GM19463 (cell line): ENCODE results near the gene MAD1L1.

Experiments used
- ATAC-seq: cut with Tn5 transposase; IDR thresholded peaks from one replicate; pipeline ENCODE4 v1.9.1; 2021; ENCODE audit warnings: mild to moderate bottlenecking, moderate library complexity; ENCODE audit not compliant: unreplicated experiment

The MAD1L1 gene

DNA sequence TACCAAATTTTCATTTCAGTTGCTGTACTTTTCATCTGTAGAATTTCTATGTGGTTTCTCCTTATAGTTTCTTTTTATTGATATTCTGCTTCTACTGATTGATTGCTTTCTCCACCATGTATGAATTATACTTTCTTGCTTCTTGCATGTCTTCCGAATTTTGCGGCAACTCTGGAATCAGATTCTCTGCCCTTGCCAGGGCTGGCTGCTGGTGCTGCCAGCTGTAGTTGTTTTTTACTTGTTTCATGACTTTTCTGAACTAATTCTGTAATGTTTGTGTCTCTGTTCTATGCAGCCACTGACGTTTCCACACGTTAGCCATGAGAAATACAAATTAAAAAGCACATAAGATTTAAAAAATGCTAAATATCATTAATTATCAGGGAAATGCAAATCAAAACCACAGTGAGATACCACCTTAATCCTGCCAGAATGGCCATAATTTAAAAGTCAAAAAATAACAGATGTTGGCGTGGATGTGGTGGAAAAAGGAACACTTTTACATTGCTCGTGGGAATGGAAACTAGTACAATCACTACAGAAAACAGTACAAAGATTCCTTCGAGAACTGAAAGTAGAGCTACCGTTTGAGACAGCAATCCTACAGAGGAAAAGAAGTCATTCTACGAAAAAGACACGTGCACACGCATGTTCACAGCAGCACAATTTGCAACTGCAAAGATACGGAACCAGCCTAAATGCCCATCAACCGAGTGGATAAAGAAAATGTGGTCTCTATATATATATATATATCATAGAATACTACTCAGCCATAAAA, 51.5 kb downstream of the MAD1L1 start:
- ATAC-seq, result no peak

DNA sequence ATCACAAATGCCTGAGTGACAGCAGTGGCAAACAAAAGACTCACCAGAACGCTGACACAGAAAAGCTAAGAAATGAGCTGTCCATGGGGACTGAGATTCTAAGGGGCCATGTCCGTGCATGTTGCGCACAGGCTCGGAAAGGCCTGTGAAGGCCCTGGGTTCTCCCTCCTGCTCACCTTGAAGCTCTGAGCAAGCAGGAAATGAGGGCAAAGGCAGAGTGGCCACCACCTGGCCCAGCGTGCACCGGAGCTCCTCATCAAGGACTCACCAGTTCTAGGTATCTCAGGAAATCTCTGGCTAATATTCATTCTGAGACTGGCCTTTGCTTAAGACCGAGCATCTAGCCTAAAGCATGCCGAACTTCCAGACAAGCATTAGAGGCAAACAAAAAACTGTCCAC, 52.7 kb downstream of the MAD1L1 start:
- no peak for ATAC-seq

DNA sequence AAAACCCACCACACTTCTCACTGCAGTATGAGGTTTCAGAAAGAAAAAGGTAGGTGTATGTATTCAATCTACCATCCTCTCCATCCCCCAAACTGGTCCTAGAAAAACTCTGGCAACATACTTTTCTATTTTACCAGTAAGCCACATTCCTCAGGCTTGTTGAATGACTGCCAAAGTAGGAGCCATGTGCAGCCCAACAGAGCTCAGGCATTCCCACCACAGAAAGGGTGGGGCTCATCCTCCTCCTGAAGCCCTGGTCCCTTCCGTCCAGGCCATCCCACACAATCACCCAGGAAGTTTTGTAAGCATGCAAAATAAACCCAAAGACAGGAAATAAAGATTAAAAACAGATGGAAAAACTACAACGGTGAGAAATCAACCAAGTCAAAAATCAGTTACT, 57.2 kb downstream of the MAD1L1 start:
- no peak for ATAC-seq

DNA sequence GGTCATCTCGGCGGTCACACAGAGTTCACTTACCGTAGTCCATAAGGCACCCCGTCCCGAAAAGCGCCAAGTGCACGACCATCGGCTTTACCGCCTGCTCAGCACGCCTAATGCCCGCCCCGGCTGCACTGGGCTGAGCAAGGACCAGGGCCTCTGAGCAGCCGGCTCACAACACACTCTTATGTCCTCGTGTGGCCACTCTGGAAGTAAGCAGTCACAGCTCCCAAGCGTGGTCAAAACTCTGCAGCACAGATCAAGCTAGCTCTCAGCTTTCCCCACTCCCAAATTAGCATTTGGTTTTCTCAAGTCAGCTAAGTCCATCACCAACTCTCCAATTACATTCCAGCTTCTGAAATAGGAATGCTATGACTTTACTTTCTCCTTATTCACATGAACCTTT, 57.7 kb downstream of the MAD1L1 start:
- ATAC-seq, result no peak

DNA sequence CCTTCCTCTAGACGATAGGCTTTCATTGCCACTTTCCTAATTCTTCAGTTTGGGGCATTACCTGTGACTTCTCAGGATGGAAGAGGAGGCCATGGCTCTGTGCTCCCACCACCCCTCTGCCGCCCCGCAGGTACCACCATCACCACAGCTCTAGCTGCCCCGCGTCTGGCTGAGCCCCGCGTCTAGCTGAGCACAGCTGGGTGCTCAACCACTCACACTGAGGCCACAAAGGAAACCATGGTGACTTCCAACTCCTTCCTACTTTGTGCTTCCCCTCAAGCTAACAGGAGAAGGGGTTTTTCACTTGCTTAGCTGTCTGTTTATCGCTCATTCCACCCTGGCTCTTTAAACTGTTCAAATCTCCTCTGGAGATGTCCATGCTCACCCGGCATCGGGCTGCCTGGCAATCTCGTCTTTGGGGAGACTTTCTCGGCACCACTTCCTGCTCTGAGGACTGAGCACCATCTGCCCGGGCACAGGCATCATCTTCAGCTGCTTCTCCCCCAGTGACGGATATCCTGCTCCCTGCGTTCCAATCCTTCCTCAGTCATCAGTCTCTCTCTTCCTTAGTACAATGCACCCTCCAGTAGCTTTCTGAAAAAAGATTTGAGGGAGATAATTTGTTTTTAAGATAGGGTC, 59.4 kb downstream of the MAD1L1 start:
- no peak for ATAC-seq

DNA sequence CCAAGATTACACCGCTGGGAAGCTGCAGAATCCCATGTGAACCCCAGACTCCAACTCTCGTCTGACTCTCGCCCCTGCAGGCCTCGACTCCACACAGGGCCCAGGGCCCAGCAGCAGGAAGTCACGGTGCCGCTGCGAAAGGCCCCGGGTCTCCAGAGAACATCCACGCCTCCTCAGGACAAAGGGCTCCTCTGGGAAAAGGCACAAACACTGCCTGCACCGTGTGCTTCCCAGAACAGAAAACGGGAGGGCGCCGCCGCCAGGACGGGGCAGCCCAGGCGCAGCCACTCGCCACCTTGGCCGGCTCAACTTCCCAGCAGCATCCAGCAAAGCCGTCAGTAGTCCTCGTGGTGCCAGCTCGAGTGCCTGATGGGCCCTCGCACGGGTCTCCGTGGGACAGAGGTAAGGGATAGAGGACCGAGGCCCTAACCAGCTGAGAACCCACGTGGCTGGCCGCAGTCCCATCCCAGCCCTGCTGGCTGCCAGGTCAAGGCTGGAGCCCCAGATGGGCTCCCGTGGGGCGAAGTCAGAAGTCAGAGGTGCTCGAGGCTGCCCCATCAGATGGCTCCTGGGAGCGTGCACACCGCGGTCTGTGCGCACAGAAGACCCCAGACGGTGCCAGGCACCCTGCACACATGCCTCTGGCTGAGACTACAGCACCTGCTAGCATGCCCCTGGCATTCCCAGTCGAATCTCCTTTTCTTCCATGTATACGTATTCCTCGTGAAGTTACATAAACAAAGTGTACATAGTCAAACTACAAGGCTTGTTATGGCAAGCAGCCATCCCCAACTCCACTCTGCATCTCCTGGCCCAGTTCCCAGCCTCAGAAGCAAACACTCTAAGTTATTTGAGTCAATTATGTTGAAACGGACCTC, 60.2 kb downstream of the MAD1L1 start:
- ATAC-seq, result no peak

DNA sequence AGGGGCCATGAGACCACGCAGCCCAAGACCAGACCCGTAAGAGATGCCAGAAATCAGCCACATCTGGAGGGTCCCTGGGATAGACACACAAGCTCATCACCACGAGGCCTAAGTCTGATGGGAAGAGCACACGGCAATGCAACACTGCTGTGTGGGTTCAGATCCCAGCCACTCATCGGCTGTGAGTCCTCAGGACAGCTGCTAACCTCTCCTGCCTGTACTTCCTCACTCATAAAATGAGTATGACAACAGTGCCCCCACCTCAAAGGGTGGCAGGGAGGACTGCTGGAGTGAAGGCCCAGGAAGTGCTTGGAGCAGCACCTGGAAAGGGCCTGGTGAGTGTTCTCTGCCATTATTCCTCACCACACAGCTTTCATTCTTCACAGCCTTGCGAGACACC, 60.9 kb downstream of the MAD1L1 start:
- ATAC-seq, result no peak

DNA sequence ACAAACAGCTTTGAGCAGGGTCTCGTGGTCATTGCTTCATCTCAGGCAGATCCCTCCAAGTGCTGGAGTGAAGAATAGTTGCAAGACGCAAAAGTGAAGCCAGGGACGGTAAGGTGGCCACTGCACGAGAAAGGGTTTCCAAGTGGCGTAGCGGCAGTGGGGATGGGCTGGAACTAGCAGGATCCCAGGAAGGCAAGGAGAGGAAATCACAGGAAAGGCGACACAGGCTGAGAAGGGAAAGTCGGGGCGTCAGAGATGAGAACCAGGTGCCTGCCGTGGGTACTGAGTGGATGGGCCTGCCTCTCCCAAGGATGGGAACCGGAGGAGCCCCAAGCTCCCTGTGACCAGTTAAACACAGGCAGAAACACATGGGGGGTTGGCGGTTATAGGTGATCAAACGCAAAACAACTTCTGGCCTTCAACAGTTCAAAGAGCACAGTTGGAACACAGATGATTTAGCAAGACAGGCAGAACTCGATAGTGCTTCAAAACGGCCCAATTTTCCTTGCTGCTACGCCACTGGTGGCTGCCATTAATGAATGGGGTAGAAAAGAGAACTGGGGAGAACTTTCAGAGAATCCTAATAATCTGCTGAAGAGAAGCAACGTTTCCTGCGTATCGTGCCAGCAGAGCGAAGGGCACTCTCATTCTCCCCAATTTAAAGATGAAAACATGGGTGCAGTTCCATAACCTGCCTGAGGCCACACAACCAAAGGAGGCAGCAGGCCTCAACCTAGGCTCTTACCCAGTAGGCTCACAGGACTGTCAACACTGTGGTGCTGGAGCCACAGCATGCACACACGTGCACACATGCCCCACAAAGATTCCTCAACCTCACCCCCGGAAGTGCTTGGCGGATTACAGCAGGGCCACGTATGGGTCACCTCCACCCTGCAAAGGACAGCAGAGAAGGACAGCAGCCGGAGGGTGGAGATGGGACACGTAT, 61.9 kb downstream of the MAD1L1 start:
- ATAC-seq, result no peak

DNA sequence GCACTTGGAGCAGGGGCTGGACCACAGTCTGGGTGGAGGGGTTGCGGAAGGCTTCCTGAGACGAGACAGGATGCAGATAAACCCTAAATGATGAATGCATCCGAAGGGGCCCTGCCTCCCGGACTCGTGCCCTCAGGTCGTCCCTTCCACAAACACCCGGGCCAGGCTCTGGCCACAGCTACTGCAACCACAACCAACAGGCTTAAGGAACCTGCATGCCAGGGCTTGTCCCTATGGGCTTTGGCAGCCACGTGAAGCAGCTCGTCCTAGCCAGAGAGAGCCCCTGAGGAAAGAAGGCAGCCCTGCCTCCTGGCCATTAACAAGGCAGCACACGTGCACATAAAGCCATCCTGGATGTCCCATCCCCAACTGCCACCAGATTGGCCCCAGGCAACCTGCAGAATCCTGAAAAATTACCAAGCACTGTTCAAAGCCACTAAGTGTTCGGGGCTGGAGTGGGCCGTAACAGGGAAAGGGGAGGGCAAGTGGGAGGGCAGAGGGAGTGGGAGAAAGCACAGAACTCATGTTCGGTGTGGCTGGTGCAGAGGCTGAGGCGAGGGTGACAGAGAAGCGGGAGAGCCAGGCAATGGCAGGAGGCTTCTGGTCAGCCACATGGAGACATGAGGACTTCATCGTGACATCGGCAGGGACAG, 62.7 kb downstream of the MAD1L1 start:
- ATAC-seq, result no peak

DNA sequence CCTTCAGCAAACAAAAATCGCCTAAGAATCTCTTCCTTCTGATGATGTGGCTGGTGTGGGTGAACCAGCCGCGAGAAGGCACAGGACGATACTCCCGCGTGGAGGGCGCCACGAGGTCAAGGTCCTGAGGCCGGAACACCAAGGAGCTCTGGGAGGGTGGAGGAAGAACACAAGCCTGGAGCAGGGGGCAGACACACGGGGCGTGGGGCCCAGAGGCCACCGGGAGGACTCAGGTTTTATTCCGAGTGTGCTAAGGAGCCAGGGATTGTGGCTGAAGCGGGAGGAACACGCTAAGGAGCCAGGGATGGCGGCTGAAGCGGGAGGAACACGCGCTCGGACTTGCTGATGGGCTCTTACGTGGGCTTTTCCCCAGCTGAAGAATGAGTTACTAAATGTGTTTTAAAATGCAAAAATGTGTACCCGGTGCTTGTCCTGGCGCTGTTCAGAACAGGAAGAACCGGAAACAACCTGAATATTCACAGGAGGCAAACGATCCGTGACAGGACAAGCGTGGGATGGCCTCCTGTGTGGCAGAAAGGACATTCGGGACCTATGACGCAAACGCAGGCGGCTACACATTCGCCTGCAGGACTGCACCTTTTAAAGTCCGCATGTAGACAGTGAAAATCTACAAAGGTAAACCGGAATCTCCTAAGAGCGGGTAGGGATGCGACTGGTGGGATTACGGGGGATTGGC, 64.0 kb downstream of the MAD1L1 start:
- ATAC-seq, result no peak

DNA sequence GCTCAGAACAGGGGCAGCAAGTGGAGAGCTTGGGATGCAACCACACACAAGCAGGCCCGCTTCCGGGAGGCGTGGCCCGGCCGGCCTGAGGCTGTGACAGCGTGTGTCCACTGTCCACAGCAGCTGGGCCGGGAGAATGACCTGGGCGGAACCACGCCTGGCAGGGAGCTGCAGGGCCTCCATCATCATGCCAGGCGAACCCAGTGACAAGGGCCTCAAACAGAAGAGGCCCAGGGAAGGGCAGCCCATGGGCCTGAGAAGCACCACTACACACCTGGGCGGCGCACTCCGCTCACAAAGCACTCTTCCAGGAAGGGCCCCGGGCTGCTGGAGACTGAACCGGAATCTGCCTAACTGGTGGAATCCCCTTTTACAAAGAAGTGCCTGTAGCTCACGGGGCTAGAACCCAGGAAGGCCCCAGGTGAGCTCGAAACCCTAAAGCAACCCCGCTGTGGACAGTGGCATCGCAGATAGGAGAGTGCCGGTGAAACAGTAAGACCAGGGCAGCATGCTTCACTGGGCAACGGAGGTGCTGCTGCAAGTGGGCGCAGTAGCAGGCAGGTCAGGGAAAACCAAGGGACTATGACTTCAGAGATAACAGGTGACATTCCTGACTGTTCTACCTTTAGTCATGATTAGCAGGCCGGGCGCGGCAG, 66.0 kb downstream of the MAD1L1 start:
- no peak for ATAC-seq

DNA sequence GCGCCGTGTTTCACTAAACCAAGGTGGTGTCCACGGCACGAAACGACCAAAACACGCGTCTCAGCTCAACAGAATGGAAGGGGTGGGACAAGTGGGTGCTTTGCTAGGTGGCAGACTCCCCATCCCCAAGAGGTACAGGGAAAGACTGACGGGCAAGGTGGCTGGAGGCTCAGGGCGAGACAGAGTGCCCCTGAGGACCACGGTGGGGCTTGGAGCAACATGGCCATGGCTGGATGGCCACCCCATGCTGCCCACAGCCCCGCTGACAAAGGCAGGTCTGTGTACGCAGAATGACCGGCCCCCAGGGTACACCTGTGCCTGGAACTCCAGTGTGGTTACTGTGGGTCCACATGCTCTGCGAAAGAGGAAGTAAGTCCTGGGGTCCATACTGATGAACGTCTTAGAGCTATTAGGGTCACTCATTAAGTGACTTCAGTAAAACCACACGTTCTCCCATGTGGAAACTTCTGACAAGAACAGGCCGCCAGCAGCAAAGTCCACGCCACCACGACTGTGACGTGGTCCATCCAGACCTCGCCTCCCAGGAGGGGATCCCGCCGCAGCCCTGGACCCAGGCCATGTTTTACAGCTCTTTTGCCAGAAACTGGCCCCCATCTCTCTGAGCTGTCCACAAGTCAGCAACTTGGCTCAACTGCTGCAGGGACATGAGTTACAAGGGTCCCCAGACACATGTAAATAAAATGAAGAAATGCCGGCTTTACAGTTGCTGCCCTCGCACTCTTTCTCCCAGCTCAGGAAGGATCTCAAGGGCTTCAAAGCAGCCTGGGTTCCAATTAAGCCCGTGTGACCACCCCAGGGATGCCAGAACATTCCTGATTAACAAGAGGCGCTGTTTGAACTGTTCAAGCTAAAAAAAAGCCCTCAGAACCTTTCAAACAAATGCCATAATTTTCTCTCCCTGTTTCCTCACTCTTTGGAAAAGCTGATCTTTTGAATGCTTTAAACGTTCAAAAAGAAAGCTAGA, 66.8 kb downstream of the MAD1L1 start:
- ATAC-seq, result peak; percentile 99

DNA sequence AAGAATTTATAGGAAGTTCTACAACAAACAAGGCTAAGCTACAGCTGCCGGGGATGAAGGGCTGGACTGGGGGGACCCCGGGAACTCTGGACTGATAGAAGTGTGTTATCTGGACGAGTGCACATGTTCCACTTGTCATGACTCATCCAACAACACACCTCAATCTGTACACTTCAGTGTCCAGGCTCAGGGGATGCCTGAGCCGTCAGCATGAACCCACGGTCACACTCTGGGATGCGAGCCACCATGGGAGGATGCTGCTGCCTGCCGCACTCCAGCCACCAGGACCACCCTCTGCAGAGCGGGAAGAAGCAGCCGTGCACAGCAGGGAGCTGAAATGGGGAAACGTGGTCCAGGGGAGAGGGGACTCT, 67.5 kb downstream of the MAD1L1 start:
- no peak for ATAC-seq

DNA sequence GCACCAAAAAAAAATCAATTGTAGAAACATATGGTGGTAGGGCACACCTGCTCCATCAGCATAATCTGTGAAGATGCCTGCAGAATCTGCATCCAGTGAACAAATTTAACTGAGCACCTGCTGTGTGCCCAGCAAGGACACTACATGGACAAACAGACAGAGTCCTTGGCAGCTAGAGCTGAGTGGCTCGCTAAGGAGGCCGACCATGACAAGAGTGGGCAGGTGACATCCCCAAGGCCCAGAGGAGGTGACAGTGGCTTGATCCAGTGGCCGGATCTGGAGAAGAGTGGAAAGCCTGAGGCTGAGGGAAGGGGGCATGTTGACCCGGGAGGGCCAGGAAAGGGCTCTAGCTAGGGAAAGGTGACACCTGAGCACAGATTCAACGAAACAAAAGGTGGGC, 68.1 kb downstream of the MAD1L1 start:
- no peak for ATAC-seq

DNA sequence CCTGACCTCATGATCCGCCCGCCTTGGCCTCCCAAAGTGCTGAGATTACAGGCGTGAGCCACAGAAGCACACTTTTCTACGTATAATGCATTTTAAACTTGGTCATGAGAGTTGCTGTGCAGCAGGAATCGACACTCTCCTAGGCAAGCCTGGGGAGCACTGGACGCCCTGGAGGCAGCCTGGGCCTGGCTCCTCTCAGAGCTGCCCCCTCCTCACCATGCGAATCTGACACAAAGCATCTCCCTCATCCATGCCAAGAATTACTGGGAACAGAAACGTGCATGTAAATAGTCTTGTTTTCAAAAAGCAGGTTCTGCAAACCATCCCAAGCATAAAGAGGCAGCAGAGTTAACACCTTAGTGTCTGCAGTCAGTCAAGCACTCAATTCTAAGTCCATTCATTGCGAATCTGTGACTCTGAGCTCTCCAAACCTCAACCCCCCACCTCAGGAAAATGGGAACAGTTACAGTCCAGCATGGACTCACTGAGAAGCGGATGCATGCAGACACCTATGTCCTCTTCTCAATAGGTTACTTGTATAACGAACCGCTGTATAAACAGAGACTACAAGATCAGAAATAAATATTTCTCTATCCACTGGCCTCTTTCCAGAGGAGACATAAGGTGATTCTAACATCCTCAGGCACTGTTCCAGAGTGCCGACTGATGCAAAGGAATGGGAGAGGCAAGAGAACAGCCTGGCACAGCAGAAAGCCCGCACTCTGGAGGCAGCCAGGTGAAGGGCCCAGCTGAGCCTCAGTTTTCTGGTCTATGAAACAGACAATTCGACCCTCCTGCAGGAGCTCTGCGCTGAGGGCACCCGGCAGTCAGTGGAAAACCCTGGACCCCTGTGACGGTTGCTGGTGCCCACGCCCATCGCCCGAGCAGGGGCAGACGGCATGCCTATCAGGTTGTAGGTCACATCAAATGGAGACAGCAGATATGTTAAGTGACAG, 68.9 kb downstream of the MAD1L1 start:
- ATAC-seq, result no peak

DNA sequence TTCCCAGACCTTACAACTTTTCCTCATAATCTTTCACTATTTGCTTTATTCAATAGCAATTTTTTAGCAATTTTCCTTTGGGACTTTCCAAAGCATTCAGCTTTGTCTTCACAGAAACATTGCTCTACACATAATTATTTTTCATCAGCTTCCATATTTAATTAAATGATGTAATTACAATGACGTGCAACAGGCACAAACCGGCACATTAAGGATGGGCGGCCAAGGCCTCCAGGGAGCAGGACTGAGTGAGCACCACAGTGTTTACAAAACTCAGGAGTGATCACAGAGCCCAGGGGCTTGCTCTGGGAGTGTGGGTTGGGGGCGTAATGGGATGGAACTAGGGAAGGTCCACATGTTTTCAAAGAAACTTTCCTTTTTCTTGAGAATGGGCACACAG, 69.8 kb downstream of the MAD1L1 start:
- no peak for ATAC-seq
